Measurements from ENCODE around the gene KIF1B.

GRCh38 chr1:10210841-10211804, 753 bp downstream of the KIF1B start:
- TF ChIP-seq SNAI2 (CRISPR knock-in tag; IDR thresholded peaks at IDR 0.05), result no peak
- no peak for TF ChIP-seq ZFP30 (CRISPR knock-in tag; IDR thresholded peaks at IDR 0.05)
- TF ChIP-seq TSHZ2 (CRISPR knock-in tag; IDR thresholded peaks at IDR 0.05), result no peak
- TF ChIP-seq ZNF8 (CRISPR knock-in tag; IDR thresholded peaks at IDR 0.05), result no peak
- no peak for TF ChIP-seq CSDC2 (CRISPR knock-in tag; IDR thresholded peaks at IDR 0.05)
- TF ChIP-seq RARB (CRISPR knock-in tag; IDR thresholded peaks at IDR 0.05), result no peak
- no peak for TF ChIP-seq BACH2 (CRISPR knock-in tag; IDR thresholded peaks at IDR 0.05; ENCODE audit: borderline replicate concordance)
- no peak for TF ChIP-seq TCF4 (CRISPR knock-in tag; IDR thresholded peaks at IDR 0.05; ENCODE audit: borderline replicate concordance)

All from SK-N-SH treated with all-trans-retinoic acid at 6 μM for 48 hours (cell line).